HG03442 (cell line): ENCODE measurements around the gene AJM1.
"Not testable (repeated sequence)": the region's sequence is repeated elsewhere in the genome, so short reads cannot be mapped to it uniquely, and the experiment has no call there.

Experiments
- ATAC-seq: cut with Tn5 transposase; IDR thresholded peaks from one replicate; pipeline ENCODE4 v1.9.1; 2021; ENCODE audit warnings: mild to moderate bottlenecking, moderate library complexity; ENCODE audit not compliant: unreplicated experiment

Gene AJM1

DNA sequence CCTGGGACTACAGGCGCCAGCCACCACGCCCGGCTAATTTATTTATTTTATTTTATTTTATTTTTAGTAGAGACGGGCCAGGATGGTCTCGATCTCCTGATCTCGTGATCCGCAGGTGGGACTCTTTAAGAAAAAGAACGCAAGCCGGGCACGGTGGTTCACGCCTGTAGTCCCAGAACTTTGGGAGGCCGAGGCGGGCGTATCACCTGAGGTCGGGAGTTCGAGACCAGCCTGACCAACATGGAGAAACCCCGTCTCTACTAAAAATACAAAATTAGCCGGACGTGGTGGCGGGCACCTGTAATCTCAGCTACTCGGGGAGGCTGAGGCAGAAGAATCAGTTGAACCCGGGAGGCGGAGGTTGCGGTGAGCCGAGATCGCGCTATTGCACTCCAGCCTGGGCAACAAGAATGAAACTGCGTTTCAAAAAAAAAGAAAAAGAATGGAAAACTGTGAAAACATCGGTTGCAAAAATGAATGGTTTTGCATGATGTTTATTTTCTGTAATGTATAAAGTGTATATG, 24.7 kb downstream of the AJM1 start:
- not testable (repeated sequence) for ATAC-seq

DNA sequence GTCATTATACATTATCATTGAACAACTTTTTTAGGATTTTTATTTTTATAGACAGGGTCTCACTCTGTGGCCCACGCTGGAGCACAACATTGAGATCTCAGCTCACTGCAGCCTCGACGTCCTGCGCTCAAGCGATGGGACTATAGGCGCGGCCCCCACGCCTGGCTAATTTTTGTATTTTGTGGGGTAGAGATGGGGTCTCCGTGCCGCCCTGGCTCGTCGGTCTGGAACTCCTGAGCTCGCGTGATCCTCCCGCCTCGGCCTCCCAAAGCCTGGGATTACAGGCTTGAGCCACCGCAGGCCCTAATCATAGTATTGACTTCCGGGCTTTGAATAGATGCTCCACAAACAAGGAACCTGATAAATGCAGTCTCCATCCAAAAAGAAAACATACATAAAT, 25.2 kb downstream of the AJM1 start:
- no peak for ATAC-seq

DNA sequence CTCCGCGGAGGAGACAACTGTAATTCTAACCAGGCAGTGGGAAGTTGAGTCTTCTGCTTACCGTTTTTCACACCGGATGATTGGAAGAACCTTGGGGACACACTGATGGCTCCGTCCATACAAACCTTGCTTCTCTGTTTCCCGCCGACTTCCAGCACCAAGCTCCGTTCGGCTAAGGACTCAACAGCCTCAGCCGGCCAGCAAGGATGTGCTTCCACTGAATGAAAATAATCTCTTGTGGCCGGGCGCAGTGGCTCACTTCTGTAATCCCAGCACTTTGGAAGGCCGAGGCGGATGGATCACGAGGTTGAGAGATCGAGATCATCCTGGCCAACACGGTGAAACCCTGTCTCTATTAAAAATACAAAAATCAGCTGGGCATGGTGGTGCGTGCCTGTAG, 25.6 kb downstream of the AJM1 start:
- no peak for ATAC-seq

DNA sequence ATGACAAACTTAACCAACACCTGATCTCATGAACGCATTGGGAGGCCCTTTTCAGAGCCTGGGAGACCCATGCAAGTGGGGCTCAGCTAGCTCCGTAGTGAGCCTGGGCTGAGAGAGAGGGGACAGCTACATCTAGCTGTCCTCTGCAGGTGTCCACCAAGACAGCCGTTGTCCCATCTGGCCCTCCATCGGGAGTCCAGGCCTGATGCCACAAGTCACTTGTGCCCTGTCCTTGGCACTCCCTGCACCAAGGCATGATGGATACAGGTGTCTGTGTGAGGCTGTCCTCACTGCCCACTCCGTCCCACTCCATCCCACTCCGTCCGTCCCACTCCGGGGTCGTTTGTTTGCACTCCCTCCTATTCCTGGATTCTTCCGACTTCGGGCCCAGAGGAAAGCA, 26.4 kb downstream of the AJM1 start:
- ATAC-seq, result no peak

DNA sequence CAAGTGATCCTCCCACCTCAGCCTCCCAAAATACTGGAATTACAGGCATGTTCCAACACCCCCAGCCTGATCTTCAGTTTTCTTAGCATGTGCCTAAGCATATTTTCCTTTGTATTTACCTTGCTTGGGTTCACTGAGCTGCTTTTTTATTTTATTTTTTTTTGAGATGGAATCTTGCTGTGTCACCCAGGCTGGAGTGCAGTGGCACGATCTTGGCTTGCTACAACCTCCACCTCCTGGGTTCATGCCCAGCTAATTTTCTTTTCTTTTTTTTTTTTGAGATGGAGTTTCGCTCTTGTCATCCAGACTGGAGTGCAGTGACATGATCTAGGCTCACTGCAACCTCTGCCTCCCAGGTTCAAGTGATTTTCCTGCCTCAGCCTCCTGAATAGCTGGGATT, 27.3 kb downstream of the AJM1 start:
- ATAC-seq, result not testable (repeated sequence)

DNA sequence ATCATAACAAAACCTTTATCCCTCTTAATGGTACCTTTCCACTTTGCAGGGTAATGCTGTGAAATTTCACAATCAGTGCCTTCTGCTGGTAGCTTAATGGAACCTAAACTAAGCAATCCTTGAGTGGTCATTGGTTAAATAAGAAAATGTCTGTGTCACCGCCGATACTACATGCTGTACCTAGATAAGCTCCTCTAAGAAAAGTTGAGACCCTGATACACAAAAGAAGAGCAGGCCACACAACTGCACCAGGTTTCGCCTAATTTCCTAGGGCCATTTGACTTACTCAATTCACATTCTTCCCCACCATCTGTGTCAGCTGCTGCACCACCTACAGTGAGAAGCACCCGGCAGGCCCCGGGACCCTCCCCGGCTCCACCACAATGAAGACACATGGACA, 32.9 kb downstream of the AJM1 start:
- no peak for ATAC-seq

DNA sequence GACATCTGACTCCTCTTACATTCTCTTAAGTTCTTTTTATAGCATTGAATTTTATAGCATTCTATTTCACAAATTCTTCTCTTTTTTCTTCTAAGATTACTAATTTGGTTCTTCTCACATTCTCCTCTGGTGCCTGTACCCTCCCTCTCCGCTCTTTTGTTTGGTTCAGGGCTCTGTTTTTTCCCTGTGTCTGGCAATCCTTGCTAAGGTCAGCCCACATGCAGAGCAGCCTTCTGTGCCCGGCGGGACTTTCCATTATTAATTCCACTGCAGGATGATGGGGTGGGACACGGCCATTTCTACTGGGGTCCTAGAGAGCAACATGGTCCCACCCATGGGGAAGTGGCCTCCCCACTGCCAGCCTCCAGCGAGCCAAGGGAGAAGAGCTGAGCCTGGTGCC, 34.2 kb downstream of the AJM1 start:
- ATAC-seq, result no peak

DNA sequence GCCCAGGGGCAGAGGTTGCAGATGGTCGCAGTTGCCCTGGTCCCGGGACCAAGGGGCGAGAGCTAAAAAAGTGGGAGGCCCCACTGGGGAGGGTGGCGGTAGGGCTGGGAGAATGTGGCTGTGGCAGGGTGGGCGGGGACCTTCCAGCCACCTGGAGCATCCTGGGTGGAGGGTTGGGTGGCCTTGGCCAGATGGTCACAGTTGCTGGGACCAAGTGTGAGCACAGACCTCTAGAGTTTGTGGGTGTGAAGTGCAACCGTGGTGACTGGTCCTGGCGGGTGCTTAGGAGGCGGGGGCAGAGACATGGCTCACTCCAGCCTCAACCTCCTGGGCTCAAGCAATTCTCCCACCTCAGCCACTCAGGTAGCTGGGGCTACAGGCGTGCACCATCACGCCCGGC, 38.4 kb downstream of the AJM1 start:
- ATAC-seq, result no peak

DNA sequence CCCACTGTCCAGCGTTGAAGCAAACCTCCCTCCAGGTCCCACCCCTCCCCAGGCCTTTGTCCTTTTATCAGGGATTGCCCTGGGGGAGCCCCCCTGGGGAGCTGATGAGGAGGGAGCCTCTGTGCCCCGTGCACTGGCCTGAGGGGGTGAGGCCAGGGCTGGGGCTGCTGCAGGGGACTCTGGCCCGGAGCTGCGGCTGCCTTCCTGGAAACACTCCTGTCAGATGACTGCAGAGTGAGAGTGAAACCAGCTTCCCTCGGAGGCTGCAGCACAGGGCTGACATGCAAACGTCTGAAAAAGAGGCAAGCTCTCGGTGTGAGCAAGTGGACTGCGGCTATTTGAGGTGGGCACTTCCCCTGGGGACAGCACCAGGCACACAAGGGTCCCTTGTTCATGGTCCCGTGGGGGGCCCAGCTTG, 39.4 kb downstream of the AJM1 start:
- ATAC-seq, result no peak

DNA sequence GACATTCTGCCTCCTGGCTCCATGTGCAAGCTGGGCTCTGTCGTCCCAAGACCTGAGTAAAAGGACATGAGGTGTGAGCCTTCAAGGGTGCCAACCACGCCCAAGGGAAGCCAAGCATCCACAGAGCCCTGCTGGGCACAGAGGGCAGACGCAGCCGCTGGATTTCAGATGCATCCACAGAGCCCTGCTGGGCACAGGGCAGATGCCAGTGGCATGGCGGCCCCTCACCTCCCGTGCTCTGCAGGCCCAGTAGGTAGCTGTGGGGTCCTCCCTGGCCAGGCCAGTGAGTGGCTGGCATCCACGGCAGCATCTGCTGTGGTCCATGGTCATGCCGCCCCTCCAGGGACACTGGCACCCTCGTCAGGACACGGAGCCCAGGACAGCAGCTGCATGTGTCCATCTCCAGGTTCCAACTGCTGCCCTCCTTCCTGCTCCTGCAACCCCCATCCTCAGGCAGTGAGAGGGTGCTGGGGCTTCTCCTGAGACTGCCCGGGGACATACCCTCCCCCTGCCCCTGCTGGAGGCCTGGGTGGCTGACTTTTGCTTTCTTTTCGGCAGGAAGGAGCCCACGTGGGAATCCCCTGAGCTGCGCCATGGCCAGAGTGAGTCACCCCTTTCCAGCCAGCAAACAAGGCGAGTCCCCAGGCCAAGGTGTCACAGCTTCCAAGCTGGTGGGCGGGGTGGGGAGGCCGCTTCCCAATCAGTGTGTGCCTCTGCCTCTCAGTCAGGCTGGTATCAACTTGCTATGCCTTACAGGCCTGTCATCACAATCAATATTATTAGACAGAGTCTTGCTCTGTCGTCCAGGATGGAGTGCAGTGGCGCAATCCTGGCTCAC, 40.0 kb downstream of the AJM1 start:
- no peak for ATAC-seq

DNA sequence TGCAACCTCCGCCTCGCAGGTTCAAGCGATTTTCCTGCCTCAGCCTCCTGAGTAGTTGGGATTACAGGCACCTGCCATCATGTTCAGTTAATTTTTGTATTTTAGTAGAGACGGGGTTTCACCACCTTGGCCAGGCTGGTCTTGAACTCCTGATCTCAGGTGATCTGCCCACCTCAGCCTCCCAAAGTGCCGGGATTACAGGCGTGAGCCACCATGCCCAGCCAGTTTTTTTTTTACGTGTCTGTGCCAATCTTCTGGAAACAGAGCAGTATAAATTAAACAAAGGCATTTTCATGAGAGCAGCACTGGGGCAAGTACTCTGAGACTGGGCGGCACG, 40.6 kb downstream of the AJM1 start:
- not testable (repeated sequence) for ATAC-seq

DNA sequence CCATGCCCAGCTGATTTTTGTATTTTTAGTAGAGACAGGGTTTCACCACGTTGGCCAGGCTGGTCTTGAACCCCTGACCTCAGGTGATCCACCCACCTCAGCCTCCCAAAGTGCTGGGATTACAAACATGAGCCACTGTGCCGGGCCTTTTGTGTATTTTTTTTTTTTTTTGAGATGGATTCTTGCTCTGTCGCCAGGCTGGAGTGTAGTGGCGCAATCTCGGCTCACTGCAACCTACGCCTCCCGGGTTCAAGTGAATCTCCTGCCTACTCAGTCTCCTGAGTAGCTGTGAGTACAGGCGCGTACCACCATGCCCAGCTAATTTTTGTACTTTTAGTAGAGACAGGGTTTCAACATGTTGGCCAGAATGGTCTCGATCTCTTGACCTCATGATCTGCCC, 41.4 kb downstream of the AJM1 start:
- not testable (repeated sequence) for ATAC-seq

DNA sequence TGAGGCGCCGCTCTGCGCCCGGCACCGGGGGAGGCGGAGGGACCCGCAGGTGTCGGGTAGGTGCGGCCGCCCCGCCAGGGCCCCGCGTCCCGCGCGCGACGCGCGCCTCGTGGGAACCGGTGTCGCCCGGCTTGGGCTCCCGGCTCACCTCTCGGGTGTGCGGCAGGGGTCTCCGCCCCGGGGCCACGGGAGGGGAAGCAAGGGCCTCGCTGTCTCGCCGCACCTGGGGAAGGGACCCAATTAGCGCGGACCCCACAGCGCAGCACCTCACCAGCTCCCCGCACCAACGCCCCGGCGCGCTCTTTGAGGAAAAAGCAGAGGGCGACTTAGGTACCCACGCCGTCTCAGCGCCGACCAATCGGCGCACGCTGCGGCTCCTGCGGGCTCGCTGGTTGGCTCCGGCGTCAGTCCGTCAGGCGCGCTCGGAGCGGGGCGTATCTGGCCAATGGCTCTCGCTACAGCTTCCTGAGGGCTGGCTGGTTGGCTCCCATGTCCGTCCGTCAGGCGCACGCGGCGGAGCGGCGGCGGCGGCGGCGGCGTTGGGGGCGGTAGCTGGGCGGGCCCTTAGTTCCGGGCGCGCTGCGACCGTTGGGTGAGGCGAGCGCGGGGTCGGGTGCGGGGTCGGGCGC, 43.8 kb downstream of the AJM1 start, which contains the start of gene TRAF2:
TSS of gene TRAF2 (plus strand) at position 567 of the 629 bp plus-strand sequence. CDS start 12,225 bp downstream, outside the sequence.
- peak; percentile 70 for ATAC-seq

DNA sequence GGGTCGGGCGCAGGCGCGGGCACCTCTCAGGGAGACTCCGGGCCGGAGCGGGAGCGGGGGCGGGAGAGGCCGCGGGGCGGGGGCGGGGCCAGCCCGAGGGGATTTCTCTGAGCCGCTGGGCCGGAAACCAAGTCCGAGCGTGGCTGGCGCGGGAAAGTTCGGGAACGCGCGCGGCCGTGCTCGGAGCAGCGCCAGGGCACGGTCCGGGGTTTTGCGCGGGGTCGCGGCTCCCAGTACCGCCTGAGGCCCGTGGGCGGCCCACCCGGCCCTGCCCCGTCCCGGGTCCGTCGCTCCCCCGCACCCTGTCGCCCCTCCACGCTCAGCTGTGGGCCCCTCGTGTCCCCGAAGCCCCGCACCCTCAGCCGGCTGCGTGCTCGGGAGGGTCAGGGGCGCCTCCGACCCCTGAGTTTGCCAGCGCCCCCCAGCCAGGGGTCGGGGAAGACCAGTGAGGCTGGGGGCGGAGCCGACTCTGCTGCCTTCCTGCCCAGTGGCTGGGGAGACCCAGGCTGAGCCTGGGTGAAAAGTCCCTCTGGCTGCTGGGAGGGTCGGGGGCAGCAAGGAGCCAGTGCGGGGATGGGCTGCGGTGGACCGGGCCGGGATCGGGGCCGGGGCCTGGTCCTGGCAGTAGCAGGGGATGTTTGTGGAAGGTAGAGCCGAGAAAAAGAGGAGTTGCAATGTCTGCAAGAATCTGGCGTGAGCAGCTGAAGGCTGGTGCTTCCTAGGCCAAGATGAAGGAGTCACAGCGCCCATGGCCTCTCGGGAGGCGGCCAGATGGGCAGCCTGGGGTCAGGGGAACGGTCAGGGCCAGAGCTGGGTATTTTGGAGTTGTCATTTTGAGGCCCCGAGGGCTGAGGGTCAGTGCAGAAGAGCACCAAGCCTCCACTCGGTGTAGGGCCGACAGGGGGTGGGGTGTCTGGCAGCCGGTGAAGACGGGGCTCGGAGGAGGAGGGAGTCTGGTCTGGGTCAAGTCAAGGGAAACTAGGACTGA, 44.6 kb downstream of the AJM1 start:
- ATAC-seq, result peak; percentile 27

DNA sequence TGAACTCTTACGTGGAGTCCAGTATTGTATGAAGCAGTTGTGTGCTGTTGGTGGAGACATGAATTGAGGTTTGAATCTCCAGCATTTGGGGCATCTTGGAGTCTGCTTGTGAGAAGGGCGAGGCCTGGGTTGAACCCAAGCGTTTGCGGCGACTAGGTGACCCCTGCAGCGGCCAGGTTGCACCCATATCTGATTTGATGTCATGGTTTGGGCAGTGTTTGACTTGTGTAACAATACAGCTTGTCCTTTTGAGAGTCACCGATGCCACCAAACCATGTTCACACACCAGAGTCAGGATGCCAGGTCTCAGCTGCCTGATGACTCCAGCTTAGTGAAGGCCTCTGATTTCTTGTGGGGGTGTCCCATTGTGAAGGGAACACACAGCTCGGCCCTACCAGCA, 46.2 kb downstream of the AJM1 start:
- no peak for ATAC-seq

DNA sequence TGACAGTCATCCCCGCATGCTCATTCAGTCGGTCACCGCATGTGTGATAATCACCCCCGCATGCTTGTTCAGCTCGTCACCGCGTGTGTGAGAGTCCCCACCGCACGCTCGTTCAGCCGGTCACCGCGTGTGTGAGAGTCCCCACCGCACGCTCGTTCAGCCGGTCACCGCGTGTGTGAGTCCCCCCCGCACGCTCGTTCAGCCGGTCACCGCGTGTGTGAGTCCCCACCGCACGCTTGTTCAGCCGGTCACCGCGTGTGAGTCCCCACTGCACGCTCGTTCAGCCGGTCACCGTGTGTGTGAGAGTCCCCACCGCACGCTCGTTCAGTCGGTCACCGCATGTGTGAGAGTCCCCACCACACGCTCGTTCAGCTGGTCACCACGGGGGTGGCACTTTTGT, 47.6 kb downstream of the AJM1 start:
- no peak for ATAC-seq

DNA sequence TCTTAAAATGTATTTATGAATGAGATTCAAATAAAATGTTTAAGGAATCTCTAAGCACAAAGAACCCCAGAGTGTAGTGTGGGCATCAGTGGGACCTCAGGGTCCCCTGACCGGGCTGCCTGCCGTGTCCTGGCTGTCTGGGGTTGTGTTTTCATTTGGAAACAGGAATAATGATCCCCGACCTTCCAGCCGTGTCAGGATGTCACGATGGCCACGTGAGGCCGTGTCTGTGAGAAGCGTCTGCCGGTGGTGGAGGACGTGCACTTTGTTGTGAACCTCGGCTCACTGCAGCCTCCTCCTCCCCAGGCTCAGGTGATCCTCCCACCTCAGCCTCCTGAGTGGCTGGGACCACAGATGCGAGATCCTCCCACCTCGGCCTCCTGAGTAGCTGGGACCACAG, 48.4 kb downstream of the AJM1 start:
- ATAC-seq, result no peak
